ENCODE results near the gene LSAMP.

- TF ChIP-seq CTCF (IDR thresholded peaks at IDR 0.05): no peak
- TF ChIP-seq POLR2A (IDR thresholded peaks at IDR 0.05): no peak
Measured at GRCh38 chr3:115974940-115975339, 470.3 kb downstream of the LSAMP start.

Data from esophagus squamous epithelium (tissue), 4 donors.